ENCODE data around the gene GNG4. TPM values are rescaled to one million over a fixed set of nuclear protein-coding genes. Genes with fewer than 3 reads are reported as not detected.

GNG4 gene
- 0.19 and 0.33 TPM in 2 replicates for polyA plus RNA-seq (2011; rRNA removed)
- polyA minus RNA-seq (2011; rRNA and poly(A)+ RNA removed), result 0.17 TPM in 1 of 2 replicates, not detected in the other

DNA sequence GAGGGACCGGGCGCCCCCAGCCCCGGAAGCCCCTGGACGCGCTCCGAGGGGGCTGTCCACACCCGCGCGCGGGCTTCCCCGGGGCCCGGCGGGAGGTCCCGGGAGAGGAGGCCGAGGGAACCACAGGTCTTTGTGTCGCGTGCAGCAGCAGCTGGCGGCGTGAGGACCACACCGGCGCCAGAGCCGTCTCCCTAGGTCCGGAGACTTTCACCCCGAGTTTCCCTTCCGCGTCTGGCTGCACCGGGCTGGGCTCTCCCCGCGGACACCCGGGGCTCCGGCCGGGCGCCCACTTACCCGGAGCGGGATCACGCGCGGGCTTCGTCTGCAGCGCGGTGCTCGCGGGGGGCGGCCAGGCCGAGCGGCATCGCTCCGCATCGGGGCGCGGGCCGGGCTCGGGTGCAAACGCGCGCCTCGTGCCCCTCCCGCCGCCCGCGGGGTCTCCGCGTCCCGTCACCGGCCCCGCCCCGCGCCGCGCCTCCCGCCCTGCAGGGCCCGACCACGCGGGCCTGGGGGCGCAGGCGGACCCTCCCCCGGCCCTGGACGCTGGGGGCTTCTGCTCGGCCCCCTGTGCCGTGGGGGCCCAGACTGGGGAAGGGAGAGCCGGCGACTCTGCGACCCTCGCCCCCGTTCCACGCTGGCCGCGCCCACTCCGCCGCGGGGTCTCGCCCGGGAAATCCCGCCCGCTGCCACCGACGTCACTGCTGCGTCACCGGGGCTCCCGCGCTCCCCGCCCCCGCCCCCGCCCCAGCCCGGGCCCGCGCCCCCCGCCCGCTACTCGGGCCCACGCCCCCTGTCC, at the start of gene GNG4:
Gene GNG4 (minus strand): TSS at position 417 of the 796 bp plus-strand sequence. CDS start 65,946 bp downstream, outside the sequence.
- Histone ChIP-seq H3K27me3 (ENCODE audit: control insufficient read depth, insufficient read depth, low read length) (peaks cover 53% of the 10 kb centered on the region), H3K4me3 (ENCODE audit: low read depth, low read length) (peak within 1 kb of the TSS; percentile 55), H3K27ac (ENCODE audit: low read depth, low read length) (no peak within 1 kb of the TSS), H3K9me3 (ENCODE audit: control insufficient read depth, insufficient read depth, low read length) (peaks cover 2% of the 10 kb centered on the region; the same call in 1 of the 2 replicates)
- no peak for DNase-seq (ENCODE audit: low read depth, low spot score)
- CTCF ChIA-PET, result interaction anchor here (0.6 kb wide), 1 partner anchor 180 kb away, joined by 3 read pairs; no protein-coding TSS in a partner anchor
- POLR2A ChIA-PET, result interaction anchor here (1.0 kb wide), 1 partner anchor 48 kb away, joined by 3 read pairs; no protein-coding TSS in a partner anchor
- TF ChIP-seq, protein P1, sequence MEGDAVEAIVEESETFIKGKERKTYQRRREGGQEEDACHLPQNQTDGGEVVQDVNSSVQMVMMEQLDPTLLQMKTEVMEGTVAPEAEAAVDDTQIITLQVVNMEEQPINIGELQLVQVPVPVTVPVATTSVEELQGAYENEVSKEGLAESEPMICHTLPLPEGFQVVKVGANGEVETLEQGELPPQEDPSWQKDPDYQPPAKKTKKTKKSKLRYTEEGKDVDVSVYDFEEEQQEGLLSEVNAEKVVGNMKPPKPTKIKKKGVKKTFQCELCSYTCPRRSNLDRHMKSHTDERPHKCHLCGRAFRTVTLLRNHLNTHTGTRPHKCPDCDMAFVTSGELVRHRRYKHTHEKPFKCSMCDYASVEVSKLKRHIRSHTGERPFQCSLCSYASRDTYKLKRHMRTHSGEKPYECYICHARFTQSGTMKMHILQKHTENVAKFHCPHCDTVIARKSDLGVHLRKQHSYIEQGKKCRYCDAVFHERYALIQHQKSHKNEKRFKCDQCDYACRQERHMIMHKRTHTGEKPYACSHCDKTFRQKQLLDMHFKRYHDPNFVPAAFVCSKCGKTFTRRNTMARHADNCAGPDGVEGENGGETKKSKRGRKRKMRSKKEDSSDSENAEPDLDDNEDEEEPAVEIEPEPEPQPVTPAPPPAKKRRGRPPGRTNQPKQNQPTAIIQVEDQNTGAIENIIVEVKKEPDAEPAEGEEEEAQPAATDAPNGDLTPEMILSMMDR (IDR thresholded peaks at IDR 0.05; ENCODE audit: low read depth, low read length), result no peak

- Histone ChIP-seq H3K27me3 (ENCODE audit: control insufficient read depth, insufficient read depth, low read length) (no peaks in the 10 kb centered on the region), H3K9me3 (ENCODE audit: control insufficient read depth, insufficient read depth, low read length) (no peaks in the 10 kb centered on the region), H3K27ac (ENCODE audit: low read depth, low read length) (no peak overlapping the region), H3K4me3 (ENCODE audit: low read depth, low read length) (no peak overlapping the region)
- CTCF ChIA-PET, result interaction anchor here (1.1 kb wide), 1 partner anchor 193 kb away, joined by 3 read pairs; no protein-coding TSS in a partner anchor
- TF ChIP-seq, protein P1 (IDR thresholded peaks at IDR 0.05; ENCODE audit: low read depth, low read length), result no peak
- DNase-seq (ENCODE audit: low read depth, low spot score), result no peak
- POLR2A ChIA-PET, result interaction anchor here (1.1 kb wide), 1 partner anchor 49 kb away, joined by 3 read pairs; no protein-coding TSS in a partner anchor
These were observed 47.9 kb upstream of the GNG4 start for GRCh38 chr1:235697508-235697907.

- TF ChIP-seq, protein P1 (IDR thresholded peaks at IDR 0.05; ENCODE audit: low read depth, low read length), result no peak
- DNase-seq (ENCODE audit: low read depth, low spot score), result no peak
- ChIA-PET POLR2A (no interaction called here), CTCF (interaction anchor here (1.6 kb wide), 1 partner anchor 282 kb away, joined by 5 read pairs; no protein-coding TSS in a partner anchor)
- Histone ChIP-seq H3K27me3 (ENCODE audit: control insufficient read depth, insufficient read depth, low read length) (no peaks in the 10 kb centered on the region), H3K4me3 (ENCODE audit: low read depth, low read length) (no peak overlapping the region), H3K27ac (ENCODE audit: low read depth, low read length) (no peak overlapping the region), H3K9me3 (ENCODE audit: control insufficient read depth, insufficient read depth, low read length) (no peaks in the 10 kb centered on the region)
These were observed 39.8 kb upstream of the GNG4 start for GRCh38 chr1:235689356-235689755.

- H3K27ac ChIP-seq (ENCODE audit: low read depth, low read length), result no peak overlapping the region
- ChIA-PET POLR2A (no interaction called here), CTCF (no interaction called here)
- no peak overlapping the region for H3K4me3 ChIP-seq (ENCODE audit: low read depth, low read length)
- no peak for DNase-seq (ENCODE audit: low read depth, low spot score)
- H3K9me3 ChIP-seq (ENCODE audit: control insufficient read depth, insufficient read depth, low read length), result no peaks in the 10 kb centered on the region
- no peaks in the 10 kb centered on the region for H3K27me3 ChIP-seq (ENCODE audit: control insufficient read depth, insufficient read depth, low read length)
- TF ChIP-seq, protein P1 (IDR thresholded peaks at IDR 0.05; ENCODE audit: low read depth, low read length), result no peak
These were observed 38.5 kb upstream of the GNG4 start for GRCh38 chr1:235688096-235688495.

GRCh38 chr1:235683653-235684052, 34.1 kb upstream of the GNG4 start:
- H3K27me3 ChIP-seq (ENCODE audit: control insufficient read depth, insufficient read depth, low read length), result no peaks in the 10 kb centered on the region
- DNase-seq (ENCODE audit: low read depth, low spot score), result no peak
- POLR2A ChIA-PET, result interaction anchor here (0.6 kb wide), 1 partner anchor 17 kb away, joined by 5 read pairs; no protein-coding TSS in a partner anchor

More at GRCh38 chr1:235683653-235684052, 34.1 kb upstream of the GNG4 start:
- CTCF ChIA-PET, result interaction anchor here (1.8 kb wide), 1 partner anchor 288 kb away, joined by 5 read pairs; no protein-coding TSS in a partner anchor
- TF ChIP-seq, protein P1 (IDR thresholded peaks at IDR 0.05; ENCODE audit: low read depth, low read length), result no peak
- H3K27ac ChIP-seq (ENCODE audit: low read depth, low read length), result no peak overlapping the region
- no peak overlapping the region for H3K4me3 ChIP-seq (ENCODE audit: low read depth, low read length)
- H3K9me3 ChIP-seq (ENCODE audit: control insufficient read depth, insufficient read depth, low read length), result no peaks in the 10 kb centered on the region

All from AG04450 (cell line).